Measurements from ENCODE around the gene INPP5A.

DNA sequence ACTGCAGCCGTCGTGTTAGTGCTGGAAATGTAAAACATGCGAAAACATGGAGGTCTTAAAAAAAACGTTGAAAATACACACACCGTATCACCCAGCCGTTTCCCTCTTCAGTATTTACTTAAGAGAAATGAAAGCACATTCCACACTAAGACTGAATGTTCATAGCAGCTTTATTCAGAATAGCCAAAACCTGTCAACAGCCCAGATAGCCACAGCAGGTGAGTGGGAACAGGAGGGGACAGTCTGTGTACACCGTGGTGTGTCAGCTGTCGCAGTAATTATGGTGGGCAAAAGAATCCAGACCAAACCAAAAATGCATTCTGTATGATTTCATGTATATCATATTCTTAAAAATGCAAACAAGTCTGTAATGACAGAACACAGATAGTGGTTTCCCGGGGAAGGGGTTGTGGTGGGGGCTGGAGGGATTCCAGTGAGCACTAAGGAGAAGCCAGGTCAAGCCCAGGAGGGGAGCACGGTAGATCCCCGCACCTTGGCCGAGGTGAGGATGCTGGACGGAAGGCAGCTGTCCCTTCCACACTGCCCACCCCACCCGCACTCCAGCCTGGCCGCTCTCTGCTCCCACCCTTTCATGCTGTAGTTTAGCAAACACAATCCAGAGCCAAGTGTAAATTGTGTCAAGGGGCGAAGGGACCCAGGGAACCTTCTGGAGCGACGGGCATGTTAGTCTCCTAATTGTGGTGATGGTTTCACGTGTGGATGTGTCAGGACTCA, 124.8 kb downstream of the INPP5A start:
- TF ChIP-seq, protein P1, sequence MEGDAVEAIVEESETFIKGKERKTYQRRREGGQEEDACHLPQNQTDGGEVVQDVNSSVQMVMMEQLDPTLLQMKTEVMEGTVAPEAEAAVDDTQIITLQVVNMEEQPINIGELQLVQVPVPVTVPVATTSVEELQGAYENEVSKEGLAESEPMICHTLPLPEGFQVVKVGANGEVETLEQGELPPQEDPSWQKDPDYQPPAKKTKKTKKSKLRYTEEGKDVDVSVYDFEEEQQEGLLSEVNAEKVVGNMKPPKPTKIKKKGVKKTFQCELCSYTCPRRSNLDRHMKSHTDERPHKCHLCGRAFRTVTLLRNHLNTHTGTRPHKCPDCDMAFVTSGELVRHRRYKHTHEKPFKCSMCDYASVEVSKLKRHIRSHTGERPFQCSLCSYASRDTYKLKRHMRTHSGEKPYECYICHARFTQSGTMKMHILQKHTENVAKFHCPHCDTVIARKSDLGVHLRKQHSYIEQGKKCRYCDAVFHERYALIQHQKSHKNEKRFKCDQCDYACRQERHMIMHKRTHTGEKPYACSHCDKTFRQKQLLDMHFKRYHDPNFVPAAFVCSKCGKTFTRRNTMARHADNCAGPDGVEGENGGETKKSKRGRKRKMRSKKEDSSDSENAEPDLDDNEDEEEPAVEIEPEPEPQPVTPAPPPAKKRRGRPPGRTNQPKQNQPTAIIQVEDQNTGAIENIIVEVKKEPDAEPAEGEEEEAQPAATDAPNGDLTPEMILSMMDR (conservative IDR thresholded peaks at IDR 0.05), result no peak
- TF ChIP-seq ZFX (IDR thresholded peaks at IDR 0.05), result no peak
